HG03103 (cell line): ENCODE results near the gene CHMP4A.

Source experiments
- ATAC-seq: cut with Tn5 transposase; IDR thresholded peaks from one replicate; pipeline ENCODE4 v1.9.1; 2021; ENCODE audit warnings: low read depth; ENCODE audit not compliant: unreplicated experiment

The CHMP4A gene

DNA sequence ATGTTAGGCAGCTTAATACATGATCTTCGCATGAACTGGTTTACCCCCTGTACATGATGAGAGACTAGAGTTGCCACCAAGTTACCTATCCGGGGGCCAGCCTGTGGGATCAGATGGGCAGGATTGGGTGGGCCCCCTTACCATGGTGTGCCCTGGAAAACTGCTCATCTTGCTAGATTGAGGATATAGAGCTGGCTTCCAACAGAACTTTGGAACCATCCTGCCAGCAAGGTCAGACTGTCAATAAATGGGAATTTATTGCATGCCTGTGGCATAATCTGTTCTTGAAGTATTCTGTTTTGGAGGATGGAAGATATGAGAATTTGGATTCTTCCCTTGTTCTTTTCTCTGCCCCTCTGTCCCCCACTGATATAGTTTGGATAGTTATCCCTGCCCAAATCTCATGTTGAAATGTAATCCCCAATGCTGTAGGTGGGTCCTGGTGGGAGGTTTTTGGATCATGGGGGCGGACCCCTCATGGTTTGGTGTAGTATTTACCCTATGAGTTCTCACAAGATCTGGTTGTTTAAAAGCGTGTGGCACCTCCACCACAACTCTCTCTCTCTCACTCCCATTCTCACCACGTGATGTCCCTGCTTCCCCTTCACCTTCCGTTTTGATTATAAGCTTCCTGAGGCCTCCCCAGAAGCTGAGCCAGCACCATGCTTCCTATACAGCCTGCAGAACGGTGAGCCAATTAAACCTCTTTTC lies 14.3 kb downstream of the CHMP4A start:
- no peak for ATAC-seq

DNA sequence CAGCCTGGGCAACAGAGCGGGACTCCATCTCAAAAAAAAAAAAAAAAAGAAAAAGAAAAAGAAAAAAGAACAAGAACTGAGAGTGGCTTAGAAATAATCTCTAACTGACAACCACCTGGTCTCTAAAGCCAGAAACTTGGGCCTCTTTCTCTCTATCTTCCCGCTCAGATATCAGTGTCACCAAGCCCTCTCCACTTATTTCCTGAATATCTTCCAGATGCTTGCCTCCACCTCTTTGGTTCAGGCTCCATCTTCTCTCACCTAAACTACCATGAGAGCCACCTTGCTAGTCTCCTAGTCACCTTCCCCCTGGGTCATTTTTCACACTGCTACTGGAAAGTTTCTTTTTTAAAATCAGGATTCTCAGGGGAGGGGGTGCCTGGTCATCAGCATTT lies 16.2 kb downstream of the CHMP4A start:
- ATAC-seq = no peak

DNA sequence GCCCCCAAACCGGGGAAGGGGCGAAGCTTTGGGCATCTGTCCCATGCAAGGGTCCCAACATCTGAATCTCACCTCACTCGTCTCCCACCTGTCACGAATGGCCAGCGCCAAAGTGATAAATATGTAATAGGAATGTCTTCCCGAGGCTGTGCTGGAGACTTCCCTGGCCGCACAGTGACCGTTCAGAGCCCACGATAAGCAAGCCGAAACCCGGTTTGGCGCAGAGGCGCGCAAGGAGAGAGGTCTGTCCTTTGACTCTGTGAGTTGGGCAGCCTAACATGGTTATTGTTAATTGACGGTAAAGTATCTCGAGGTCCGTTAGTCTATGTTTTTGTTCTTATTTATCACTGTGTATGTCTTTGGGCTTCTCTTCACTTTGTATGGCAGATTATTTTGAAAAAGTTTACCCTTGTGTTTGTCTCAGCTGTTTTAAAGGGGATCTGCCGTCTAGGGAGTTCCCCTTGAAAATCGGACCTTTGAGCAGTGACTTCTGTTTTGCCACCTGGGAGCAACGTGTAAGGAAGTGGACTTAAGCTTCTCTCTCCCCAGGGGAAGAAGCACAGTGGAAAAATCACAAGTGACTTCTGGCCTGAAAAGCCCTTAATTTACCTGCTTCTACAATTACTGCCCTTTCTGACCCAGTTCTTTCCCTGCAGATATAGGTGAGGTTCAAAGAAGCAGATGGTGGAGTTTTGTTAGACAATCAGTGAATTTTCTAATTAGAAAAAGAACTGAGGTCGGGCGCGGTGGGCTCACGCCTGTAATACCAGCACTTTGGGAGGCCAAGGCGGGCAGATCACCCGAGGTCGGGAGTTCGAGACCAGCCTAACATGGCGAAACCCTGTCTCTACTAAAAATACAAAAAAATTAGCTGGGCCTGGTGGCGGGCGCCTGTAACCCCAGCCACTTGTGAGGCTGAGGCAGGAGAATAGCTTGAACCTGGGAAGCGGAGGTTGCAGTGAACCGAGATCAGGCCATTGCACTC lies 16.9 kb downstream of the CHMP4A start:
- ATAC-seq = no peak

DNA sequence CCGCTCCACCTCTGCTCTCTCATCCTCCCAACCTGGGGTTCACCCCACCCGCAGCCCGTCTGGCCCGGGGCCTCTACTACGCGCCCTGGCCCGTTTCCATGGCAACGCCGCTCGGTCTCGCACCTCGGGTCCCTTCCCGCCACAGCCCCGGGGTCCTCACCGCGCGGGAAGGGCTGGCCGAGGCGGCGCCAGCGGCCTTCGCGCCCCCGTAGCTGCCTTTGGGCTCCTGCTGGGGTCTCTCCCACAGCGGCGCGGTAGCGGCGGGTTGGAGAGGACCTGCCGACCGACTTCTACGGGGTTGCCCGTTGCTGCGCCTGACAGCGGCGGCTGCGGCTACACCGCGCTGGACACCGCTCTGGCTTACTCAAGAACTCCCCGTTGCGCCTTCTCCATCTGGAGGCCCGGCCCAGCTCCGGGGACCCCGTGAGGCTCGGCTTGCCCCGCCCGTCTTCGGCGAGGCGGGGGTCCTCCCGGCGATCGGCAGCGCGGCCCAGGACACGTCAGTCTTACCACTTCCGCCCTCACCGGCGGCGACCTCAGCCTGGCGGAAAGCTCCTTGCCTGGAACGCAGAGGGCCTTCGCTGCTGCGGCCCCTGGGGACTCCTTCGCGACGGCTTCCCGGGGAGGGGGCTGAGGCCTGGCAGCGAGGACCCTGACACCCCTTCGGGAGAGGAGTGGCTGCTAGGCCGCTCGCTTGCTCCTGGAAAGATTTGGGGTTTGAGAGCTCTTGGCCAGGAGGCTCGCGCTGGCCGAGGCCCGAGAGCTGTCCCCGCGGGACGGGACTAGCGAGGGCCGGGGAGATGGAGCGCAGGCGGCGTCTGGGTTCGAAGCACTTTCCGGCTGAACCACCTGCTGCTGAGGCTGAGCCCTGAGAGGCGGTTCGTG lies 17.9 kb downstream of the CHMP4A start, which contains the start of gene TM9SF1:
Gene TM9SF1 (minus strand): TSS at position 256 of the 885 bp plus-strand sequence. CDS start 422 bp downstream, outside the sequence.
- ATAC-seq = peak; percentile 77

DNA sequence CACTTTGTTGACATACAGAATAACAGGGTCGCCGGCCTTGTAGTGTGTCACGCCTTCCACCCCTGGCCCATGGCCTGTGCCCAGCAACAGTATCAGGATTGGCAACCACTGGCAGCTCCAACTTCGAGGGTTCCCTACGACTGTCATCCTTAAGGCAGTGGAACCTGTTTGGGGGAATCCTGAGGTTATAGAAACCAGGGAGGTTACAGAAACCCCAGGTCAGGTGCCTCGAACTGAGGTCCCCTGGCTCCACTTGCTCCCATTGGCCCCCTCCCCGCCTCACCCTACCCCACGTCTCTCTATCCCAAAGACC lies 18.5 kb downstream of the CHMP4A start:
- ATAC-seq = no peak

DNA sequence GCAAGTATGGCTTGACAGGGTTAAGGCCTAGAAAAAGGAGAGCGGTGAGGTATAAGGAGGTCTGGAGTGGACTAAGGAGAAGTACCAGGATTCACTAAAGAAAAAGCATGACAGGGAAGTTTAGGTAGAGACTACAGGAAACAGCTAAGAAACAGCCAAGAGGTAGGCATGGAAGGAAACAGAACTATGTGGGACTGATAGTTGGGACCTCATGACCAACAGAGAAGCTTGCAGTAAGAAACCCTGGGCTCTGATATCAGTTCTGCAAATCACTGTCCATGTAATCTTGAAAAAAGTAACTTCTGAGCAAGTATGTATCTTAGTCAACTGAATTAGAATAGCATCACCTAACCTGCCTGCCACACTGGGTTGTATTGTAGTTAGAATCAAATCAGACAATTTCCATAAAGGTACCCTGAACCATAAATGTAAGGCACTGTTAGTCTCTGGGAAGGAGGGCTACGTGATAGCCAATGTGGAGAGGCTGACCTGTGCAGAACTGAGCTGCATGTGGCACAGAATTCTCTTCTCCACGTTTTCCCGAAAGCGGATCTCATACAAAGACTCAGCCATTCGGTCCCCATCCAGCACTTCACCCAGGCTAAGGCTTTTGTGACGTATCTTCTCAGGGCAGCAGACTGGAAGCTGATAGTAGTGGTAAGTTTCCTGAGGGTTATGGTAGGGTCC lies 19.0 kb downstream of the CHMP4A start:
- ATAC-seq = no peak

DNA sequence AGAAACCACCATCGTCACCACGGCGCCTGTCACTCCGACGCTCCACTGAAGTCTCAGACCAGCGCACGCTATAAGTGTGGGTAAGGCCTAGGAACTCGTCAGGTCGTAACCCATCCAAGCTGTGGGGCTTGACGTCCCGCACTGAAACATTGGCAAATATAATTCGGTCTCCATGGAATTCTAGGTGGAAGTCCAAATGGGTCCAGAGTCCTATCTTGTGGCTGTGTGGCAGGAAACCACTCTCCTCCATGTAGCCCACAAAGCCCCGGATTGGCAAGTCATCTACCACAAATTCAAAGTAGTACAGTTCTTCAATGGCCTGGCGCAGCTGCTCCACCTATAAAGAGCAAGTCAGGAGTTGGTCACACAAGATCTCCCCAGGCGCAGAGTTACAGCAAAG lies 20.4 kb downstream of the CHMP4A start:
- ATAC-seq = no peak

DNA sequence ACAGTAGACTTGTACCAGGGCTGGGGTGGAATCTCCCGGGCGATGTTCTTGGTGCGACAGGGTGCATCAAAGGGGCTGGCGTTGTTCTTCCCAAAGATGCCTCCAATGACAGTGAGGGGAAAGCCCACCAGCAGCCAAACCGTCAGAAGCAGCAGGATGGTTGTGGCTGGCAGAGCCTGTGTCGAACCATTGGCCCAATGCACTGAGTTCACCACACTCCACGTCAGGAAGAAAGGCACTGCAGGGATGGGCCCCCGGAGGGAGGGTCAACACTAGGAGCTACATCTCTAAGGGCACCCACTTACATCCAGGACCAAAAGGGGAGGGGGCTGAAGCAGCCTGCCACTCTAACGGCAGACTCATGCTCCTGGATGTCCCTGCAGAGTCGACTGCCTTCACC lies 22.9 kb downstream of the CHMP4A start:
- no peak for ATAC-seq

DNA sequence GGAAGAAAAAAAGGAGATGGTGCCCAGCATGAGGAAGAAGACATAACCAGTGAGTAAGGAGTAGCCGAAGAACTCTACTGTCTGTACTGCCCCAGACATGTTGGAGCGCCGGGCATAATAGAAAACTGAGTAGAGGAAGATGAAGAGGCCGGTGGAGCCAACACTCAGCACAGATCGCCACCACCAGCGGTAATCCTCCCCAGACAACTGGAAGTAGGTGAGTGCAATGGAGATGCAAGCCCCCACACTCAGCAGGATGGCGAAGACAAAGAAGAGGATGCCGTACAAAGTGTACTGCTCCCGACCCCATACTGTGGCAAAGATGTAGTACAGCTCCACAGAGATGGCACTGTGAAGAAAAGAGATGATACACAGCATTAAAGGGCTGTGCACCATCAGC lies 23.8 kb downstream of the CHMP4A start:
- no peak for ATAC-seq

DNA sequence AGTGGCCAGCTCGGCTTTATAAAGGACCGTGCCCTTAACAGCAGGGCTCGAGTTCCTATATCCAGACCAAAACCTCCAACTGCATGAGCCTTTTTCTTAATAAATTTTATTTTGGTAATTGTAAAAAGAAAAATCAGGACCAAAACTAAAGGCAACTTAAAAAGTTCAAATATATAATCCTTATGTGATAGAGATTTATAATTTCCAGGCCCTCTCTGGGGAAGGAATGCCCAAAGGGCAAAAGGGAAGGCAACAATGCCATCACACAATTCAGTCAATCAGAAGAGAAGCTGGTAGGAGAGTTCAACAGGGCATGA lies 24.3 kb downstream of the CHMP4A start:
- no peak for ATAC-seq

DNA sequence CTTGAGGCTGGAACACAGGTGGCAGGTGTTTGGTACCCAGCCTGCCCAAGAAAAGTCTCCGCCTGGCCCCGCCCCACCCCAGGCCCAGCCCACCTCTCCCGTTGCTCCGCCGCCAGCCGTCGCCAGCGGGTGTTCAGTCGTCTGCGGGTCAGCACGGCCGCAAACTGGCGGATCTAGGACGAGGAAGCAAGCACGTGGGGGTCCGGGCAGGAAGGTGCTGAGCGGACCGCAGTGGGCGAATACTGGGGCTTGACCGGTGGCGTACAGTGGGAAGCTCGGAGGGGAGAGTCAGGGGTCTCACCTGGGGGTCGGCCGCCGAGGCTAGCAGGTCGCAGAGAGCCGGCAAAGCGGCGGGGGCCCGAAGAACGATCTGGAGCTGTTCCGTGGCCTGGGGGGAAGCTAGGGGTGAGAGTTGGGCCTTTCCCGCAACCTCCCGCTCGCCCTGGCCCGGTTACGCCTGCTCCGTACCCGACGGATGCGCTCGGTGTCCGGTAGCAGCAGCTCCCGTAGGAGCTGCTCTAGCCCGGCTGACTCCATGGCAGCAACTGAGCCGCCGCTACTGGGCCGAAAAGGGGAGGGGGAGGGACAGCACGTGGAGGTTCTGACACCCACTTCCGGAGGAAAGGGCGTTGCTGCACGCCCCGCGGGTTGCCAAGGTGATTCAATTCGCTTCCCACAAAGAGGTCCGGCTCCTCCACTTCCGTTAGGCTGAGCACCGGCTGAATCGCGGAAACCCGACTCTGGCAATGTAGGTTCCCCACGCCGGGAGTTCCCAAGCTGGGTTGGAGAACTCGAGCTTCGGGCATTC lies 24.8 kb downstream of the CHMP4A start, which contains the start of gene IPO4:
Gene IPO4 (minus strand): TSS at position 566 of the 808 bp plus-strand sequence. CDS start 29 bp downstream, at position 537.
- ATAC-seq = peak; percentile 85

DNA sequence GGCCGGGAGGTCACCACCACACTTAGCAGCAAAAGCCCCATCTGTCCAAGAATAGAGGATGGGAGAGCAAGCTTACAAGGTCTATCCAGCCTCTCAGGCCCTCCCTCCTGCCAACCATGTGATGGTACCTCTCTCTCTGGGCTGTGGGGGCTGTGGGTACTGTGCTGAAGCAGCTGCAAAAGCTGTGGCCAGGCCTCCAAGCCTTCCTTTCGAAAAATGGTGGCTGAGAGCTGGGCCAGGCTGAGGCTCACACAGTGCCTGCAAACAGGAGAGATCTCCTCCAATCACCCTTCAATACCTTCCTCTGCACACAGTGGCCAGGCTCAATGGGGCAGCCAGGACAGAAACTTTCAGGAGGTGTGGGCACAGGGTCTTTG lies 25.8 kb downstream of the CHMP4A start:
- no peak for ATAC-seq

DNA sequence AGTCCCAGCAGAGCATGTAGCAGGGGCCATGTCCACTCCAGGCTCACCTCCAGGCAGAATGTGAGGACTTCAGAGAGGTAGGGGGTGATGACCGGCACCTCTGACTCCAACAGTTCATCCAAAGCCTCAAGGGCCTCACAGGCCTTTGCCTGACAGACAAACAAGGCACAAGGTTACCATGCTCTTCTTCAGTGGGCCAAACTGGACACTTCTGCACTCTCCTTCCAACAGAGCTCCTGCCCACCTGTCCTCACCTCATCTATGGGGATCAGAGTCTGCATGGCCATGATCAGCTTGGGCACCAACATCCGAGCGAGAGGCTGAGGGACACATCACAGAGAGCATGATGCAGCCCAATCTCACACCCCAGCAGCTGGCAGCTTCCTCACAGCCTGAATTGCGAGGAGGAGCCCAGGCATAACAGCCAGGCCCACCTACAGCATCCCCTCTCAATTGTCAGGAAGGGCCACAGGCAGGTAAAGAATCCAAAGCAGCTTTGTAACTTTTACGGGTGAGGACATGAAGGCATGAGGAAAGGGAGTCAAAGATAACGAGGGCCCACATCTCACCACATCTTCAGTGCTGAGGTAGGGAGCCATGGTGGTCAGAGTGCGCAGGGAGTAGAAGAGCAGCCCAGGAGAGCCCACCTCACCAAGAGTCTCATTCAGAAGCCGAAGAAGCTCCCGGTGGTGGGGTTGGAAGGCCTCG lies 26.3 kb downstream of the CHMP4A start:
- no peak for ATAC-seq

DNA sequence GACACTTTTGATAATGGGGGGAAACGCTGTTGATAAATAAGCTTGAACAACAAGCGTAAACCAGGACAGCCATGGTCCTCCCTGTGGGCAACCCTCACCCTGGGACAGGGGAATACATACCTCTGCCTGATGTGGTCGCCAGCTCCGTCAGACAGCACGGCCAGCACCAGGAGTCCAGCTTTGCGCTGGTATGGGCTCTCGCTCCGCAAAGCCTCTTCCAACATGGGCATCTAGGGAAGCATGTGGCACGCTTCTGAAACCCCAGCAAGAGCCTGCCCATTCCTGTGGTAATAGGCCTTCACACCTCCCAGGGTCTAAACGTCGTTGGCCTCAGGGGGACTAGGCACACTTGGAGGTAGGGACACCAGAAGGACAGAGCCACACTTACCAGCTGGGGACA lies 27.5 kb downstream of the CHMP4A start:
- no peak for ATAC-seq

DNA sequence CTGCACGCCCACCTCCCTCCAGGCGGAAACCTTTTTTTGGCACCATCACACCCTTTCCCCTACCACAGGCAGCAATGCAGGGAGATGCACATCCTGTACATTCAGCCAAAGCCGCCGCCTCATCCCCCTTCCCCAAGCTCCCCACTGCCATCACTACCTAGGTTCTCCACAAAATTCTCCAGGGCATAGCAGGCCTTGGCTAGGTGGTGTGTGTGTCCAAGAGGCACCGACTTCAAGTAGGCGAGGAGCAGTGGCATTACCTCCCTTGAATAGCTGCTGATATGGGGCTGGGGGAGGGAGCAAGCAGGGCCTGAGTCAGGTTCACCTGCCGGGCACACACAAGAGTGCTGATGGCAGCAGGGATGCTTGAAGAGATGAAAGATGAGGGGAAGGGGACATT lies 28.3 kb downstream of the CHMP4A start:
- no peak for ATAC-seq

DNA sequence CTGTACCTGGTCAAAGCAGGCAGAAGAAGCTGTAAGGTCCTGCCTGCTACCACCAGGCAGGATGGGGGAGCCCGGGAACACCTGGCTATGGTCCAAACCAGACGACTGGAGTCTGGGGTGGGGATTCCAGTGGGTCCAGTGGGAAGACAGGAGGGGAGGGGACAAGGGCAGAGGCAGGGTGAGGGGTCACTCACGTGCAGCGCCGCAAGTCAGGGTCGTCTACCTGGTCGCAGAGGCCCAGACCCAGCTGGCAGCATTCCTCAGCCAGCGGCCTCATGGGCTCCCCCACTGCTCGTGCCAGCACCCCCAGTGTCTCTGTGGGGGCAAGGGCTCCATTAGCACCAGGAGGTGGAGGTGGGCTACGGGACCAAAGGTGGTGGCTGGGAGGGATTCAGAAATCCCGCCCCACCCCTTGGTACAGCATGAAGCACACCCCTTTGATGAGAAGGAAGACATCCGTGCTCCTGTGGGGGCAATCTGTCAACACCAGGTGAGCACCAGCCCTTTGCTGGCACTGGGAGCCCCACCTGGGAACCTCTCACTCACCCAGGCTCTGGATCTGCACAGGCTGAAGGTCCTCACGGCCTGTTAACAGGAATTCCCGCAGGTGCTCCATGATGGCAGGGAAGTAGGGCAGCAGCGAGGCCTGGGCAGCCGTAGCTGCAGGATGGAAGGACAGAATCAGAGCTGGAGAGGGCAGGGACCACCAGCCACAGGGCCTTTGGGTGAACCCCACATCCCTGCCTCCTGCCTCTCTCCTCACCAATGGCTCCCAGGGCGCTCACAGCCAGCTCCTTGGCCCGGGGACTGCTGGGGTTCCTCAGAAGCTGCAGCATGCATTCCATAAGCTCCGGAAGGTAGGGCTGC lies 29.0 kb downstream of the CHMP4A start:
- ATAC-seq = no peak

DNA sequence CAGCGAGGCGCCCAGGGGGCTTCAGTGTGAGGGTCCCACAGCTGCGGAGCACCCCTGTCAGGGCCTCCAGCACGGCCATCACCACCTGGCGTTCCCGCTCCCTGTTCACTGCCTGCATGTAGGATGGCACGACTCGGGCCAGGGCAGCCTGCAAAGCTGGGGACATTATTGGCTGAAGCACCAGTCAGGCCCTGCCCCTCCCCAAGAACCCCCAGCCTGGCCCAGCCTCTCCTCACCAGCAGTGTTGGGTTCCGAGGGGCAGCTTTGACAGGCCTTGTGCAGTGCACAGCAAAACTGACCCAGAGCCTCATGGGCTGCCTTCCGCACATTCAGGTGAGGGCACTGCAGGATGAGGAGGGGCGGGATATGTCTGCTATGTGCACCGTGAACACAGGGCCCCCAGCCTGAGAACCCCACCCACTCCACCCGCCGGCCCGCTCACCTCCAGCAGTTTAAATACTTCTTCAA lies 30.2 kb downstream of the CHMP4A start:
- ATAC-seq = no peak
